Cardiac muscle cell (in vitro differentiated cells and primary cell): ENCODE results near the gene MYOF. TPM values are rescaled to one million over a fixed set of nuclear protein-coding genes. Genes with fewer than 3 reads are reported as not detected.
A peak's percentile ranks its signal among the peaks of the same experiment; 100 is the strongest.

ENCODE experiments used
- DNase-seq, 2 donors: peaks; one replicate each; pipeline versions ENCODE4 v3.0.0 to v3.0.0-alpha.2; 2010 to 2017; ENCODE audit warnings: low read depth in 1 of 2, low spot score in 1 of 2
- H3K27ac ChIP-seq: fragments of 200-600 bp; sonication (generic); 2 replicates; pipeline ENCODE4 v1.5.1; 2016
- H3K27me3 ChIP-seq: fragments of 200-600 bp; sonication (generic); 2 replicates; pipeline ENCODE4 v1.6.0; 2016; ENCODE audit warnings: control low read depth
- H3K36me3 ChIP-seq: fragments of 200-600 bp; sonication (generic); 2 replicates; pipeline ENCODE4 v1.5.1; 2016; ENCODE audit warnings: control low read depth
- H3K4me1 ChIP-seq: fragments of 200-600 bp; sonication (generic); 2 replicates; pipeline ENCODE4 v1.8.1; 2017; ENCODE audit warnings: low read depth, mild to moderate bottlenecking, mixed run types
- H3K4me3 ChIP-seq: fragments of 200-600 bp; sonication (generic); 2 replicates; pipeline ENCODE4 v1.5.1; 2016; ENCODE audit warnings: mild to moderate bottlenecking
- H3K9me3 ChIP-seq: fragments of 200-600 bp; sonication (generic); 2 replicates; pipeline ENCODE4 v1.5.1; 2017; ENCODE audit warnings: low read depth, mild to moderate bottlenecking, control low read depth
- polyA plus RNA-seq: library from polyadenylated mRNA; unstranded; fragments of >200 nt; fragmentation: Nextera tagmentation; extraction: Ambion mirVana; gene quantifications from 2 replicates; pipeline ENCODE4 v1.2.1, GENCODE V29; 2016
- total RNA-seq: library from RNA; depleted of rRNA; stranded (reverse); fragments of >200 nt; gene quantifications from 2 replicates; pipeline ENCODE4 v1.2.3, GENCODE V29; 2016
- TF ChIP-seq, protein P1 (sequence below): IDR thresholded peaks from 2 replicates; pipeline ENCODE4 v1.5.1; 2012; ENCODE audit warnings: low read depth, mild to moderate bottlenecking, low read length

The MYOF gene
- total and polyA plus RNA-seq, 2 experiments from 2014 or later: 13.4 to 22.4 TPM

DNA sequence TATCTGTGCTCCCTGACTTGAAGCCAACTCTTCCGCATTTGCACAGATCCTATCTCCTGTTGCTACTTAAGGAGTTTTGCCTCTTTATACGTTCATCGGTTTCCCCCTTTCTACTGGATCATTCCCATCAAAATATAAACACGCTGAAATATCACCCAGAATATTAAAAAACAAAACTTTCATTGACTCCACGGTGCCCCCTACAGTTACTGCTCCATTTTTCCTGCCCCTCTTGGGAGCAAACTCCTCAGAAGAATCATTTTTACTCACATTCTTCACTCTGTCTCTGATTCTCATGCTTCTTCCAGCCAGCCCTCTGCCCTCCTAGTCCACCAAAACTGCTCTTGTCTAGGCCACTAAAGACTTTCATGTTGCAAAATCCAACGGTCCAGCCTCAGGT, 66.4 kb downstream of the MYOF start:
- TF ChIP-seq, protein P1, sequence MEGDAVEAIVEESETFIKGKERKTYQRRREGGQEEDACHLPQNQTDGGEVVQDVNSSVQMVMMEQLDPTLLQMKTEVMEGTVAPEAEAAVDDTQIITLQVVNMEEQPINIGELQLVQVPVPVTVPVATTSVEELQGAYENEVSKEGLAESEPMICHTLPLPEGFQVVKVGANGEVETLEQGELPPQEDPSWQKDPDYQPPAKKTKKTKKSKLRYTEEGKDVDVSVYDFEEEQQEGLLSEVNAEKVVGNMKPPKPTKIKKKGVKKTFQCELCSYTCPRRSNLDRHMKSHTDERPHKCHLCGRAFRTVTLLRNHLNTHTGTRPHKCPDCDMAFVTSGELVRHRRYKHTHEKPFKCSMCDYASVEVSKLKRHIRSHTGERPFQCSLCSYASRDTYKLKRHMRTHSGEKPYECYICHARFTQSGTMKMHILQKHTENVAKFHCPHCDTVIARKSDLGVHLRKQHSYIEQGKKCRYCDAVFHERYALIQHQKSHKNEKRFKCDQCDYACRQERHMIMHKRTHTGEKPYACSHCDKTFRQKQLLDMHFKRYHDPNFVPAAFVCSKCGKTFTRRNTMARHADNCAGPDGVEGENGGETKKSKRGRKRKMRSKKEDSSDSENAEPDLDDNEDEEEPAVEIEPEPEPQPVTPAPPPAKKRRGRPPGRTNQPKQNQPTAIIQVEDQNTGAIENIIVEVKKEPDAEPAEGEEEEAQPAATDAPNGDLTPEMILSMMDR: peak; percentile 31
- Histone ChIP-seq H3K9me3 (no peaks in the 10 kb centered on the region), H3K27me3 (no peaks in the 10 kb centered on the region), H3K27ac (no peak overlapping the region), H3K4me3 (no peak overlapping the region), H3K4me1 (peaks cover 18% of the 10 kb centered on the region), H3K36me3 (no peaks in the 10 kb centered on the region)
- no peak for DNase-seq

DNA sequence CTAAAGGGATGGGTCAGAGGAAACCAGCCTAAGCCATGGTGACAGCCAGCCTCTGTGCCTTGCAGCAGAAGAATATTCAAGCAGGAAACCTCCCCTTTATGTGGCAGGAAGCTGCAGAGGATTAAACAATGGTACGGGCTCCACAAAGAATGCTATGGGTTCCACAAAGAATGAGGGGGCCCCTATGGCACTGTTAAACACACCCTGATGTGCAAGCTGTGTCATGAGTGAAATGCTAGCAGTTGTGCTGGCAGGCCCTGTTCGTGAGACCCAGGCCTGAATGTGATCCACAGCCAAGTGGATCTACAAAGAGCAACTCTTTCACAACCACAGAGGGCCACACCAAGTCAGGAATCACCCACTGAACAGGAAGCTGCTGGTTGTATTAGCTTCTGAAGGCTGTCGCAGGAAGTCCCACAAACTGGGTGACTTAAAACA, 68.9 kb downstream of the MYOF start:
- no peaks in the 10 kb centered on the region for H3K27me3 ChIP-seq
- no peak overlapping the region for H3K4me3 ChIP-seq
- no peak overlapping the region for H3K27ac ChIP-seq
- no peaks in the 10 kb centered on the region for H3K36me3 ChIP-seq
- DNase-seq: peak in 1 of 2 donors; percentile 58
- H3K9me3 ChIP-seq: no peaks in the 10 kb centered on the region
- H3K4me1 ChIP-seq: peaks cover 3% of the 10 kb centered on the region
- TF ChIP-seq, protein P1: no peak

DNA sequence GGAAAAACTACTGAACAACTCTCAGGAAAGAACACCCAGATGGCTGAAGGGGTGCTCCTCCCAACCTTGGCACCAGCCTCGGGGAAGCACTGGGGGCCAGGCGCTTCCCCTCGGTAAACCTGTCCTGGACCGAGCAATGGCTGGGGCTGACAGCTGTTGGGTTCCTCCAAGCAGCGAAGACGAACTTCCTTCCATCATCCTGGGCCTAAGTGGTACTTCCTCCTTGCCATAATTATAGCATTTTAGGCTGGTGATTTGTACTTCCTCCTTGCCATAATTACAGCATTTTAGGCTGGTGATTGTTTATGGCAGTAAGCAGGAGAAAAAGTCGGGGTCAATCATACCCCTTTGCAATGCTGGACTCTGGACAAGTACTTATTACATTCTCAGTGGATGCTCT, 69.3 kb downstream of the MYOF start:
- Histone ChIP-seq H3K36me3 (no peaks in the 10 kb centered on the region), H3K4me3 (no peak overlapping the region), H3K27me3 (no peaks in the 10 kb centered on the region), H3K4me1 (peaks cover 3% of the 10 kb centered on the region), H3K27ac (no peak overlapping the region), H3K9me3 (no peaks in the 10 kb centered on the region)
- TF ChIP-seq, protein P1: no peak
- no peak for DNase-seq

DNA sequence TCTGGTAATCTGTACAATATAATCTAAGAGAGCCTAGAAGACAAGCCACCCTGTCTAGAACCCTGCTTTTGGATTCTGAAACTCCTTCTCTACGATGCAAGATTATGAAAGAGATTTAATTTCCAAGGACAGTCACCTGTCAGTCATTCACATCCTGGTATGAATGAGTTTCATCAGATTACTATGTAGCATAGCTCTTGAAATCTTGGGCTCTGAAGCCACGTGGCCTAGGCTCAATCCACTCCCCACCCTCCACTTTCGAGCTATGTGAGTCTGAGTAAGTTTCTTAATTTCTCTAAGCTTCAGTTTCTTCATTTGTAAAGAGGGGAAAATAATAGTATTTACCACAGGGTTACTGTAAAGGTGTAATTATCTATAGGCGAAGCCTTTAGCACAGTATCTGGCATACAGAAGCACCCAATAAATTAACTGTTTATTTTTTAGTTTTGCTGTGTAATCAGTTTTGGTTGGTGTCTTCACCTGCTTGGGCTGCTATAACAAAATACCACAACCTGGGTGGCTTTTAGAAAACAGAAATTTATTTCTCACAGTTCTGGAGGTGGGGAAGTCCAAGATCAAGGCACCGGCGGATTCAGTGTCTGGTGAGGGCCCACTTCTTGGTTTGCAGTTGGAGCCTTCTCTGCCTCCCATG, 71.3 kb downstream of the MYOF start:
- Histone ChIP-seq H3K27me3 (no peaks in the 10 kb centered on the region), H3K36me3 (no peaks in the 10 kb centered on the region), H3K4me1 (no peaks in the 10 kb centered on the region), H3K9me3 (no peaks in the 10 kb centered on the region), H3K4me3 (no peak overlapping the region), H3K27ac (no peak overlapping the region)
- TF ChIP-seq, protein P1: no peak
- no peak for DNase-seq

DNA sequence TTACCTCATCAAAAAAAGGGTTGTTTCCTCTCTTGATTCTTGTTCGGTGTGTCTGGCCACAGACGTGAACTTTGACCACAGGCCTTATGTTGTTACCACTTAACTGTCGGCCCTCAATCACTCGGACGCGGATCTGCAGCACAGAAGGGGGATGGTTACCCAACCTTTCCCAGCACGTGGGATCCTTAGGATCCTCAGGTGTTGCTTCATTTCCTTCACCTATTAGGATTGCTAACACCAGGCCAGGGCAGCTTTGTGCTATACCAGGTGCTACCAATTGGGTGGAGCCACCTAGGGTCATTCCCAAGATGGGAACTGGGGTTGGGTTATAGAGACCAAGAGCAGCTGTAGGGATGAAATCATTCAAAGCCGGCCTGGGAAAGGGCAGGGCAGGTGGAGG, 73.4 kb downstream of the MYOF start:
- Histone ChIP-seq H3K4me3 (no peak overlapping the region), H3K27ac (no peak overlapping the region), H3K36me3 (no peaks in the 10 kb centered on the region), H3K27me3 (no peaks in the 10 kb centered on the region), H3K4me1 (peaks cover 1% of the 10 kb centered on the region), H3K9me3 (no peaks in the 10 kb centered on the region)
- TF ChIP-seq, protein P1: no peak
- no peak for DNase-seq
